NB4 (cell line): Measurements from ENCODE around the gene COL5A1.

Experiments
- DNase-seq: peaks from one replicate; pipeline ENCODE4 v3.0.0; 2010; ENCODE audit warnings: low read depth
- H3K4me3 ChIP-seq: one replicate; pipeline ENCODE4 v1.5.1; 2011; ENCODE audit warnings: mild to moderate bottlenecking, low read depth, low read length, moderate library complexity
- CTCF ChIP-seq: IDR thresholded peaks from one replicate; pipeline ENCODE4 v1.5.1; 2012; ENCODE audit warnings: low read depth, low read length
- MAX ChIP-seq: IDR thresholded peaks from 2 replicates; pipeline ENCODE4 v1.6.1; 2011; ENCODE audit warnings: low read depth, low read length
- MYC ChIP-seq: IDR thresholded peaks from 2 replicates; pipeline ENCODE4 v1.6.1; 2011; ENCODE audit warnings: low read depth, low read length
- POLR2A ChIP-seq: IDR thresholded peaks from 2 replicates; pipeline ENCODE4 v1.6.1; 2011; ENCODE audit warnings: mild to moderate bottlenecking; ENCODE audit not compliant: insufficient read length; ENCODE audit errors: extremely low read depth

COL5A1 gene

GRCh38 chr9:134605351-134605965 is 36.1 kb upstream of the COL5A1 start:
- no peak for TF ChIP-seq POLR2A
- TF ChIP-seq CTCF: no peak
- TF ChIP-seq MYC: no peak
- no peak for TF ChIP-seq MAX
- DNase-seq: no peak
- H3K4me3 ChIP-seq: no peak overlapping the region

GRCh38 chr9:134605966-134606357 is 35.6 kb upstream of the COL5A1 start:
- H3K4me3 ChIP-seq: no peak overlapping the region
- TF ChIP-seq CTCF: no peak
- TF ChIP-seq POLR2A: no peak
- no peak for TF ChIP-seq MAX
- no peak for TF ChIP-seq MYC
- DNase-seq: no peak

- TF ChIP-seq MAX: no peak
- no peak for TF ChIP-seq CTCF
- no peak for TF ChIP-seq MYC
- TF ChIP-seq POLR2A: no peak
- DNase-seq: no peak
- H3K4me3 ChIP-seq: no peak overlapping the region
Measured at GRCh38 chr9:134606951-134607731, 34.5 kb upstream of the COL5A1 start.

GRCh38 chr9:134607971-134608370 is 33.6 kb upstream of the COL5A1 start:
- no peak overlapping the region for H3K4me3 ChIP-seq
- no peak for DNase-seq
- TF ChIP-seq MYC (no peak), MAX (no peak), POLR2A (no peak), CTCF (no peak)

- TF ChIP-seq MAX: no peak
- H3K4me3 ChIP-seq: no peak overlapping the region
- no peak for DNase-seq
Measured at GRCh38 chr9:134611046-134611445, 30.6 kb upstream of the COL5A1 start.

- no peak for DNase-seq
- no peak for TF ChIP-seq MAX
- no peak for TF ChIP-seq CTCF
- TF ChIP-seq MYC: no peak
- TF ChIP-seq POLR2A: no peak
- H3K4me3 ChIP-seq: no peak overlapping the region
Measured at GRCh38 chr9:134612309-134612708, 29.3 kb upstream of the COL5A1 start.
